ENCODE data around the gene UCHL5.
"Not testable (repeated sequence)": the region's sequence is repeated elsewhere in the genome, so short reads cannot be mapped to it uniquely, and the experiment has no call there.

The UCHL5 gene

GRCh38 chr1:193005785-193006184 is 53.4 kb downstream of the UCHL5 start:
- no peak for DNase-seq

DNA sequence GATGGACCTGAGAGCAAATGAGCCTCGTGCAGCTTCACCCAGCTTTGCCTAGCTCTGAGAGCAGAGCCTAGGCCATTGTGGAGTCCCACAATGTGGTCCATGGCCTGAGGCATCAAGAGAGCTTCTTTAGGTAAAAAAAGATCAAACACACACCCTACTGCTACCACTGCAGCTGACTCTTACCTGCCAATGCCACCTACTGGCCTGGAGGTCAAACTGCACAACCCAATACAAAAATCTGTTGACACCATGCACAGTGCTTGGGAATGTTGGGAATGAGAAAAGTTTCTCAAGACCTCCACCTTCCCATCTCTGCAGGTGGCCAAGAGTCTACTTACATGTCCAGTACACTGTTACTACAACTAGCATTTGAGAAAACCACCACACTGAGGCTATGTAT is 60.6 kb downstream of the UCHL5 start:
- DNase-seq, result no peak

- no peak for DNase-seq
These were observed 65.0 kb downstream of the UCHL5 start for GRCh38 chr1:192994141-192994540.

- DNase-seq, result no peak
These were observed 65.6 kb downstream of the UCHL5 start for GRCh38 chr1:192993426-192994085.

DNA sequence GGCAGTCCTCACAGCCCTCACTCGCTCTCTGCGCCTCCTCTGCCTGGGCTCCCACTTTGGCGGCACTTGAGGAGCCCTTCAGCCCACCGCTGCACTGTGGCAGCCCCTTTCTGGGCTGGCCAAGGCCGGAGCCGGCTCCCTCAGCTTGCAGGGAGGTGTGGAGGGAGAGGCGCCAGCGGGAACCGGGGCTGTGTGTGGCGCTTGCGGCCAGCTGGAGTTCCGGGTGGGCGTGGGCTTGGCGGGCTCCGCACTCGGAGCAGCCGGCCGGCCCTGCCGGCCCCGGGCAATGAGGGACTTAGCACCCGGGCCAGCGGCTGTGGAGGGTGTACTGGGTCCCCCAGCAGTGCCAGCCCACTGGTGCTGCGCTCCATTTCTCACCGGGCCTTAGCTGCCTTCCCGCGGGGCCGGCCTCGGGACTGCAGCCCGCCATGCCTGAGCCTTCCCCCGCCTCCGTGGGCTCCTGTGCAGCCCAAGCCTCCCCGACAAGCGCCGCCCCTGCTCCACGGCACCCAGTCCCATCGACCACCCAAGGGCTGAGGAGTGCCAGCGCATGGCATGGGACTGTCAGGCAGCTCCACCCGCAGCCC is 72.3 kb downstream of the UCHL5 start:
- DNase-seq, result not testable (repeated sequence)

DNA sequence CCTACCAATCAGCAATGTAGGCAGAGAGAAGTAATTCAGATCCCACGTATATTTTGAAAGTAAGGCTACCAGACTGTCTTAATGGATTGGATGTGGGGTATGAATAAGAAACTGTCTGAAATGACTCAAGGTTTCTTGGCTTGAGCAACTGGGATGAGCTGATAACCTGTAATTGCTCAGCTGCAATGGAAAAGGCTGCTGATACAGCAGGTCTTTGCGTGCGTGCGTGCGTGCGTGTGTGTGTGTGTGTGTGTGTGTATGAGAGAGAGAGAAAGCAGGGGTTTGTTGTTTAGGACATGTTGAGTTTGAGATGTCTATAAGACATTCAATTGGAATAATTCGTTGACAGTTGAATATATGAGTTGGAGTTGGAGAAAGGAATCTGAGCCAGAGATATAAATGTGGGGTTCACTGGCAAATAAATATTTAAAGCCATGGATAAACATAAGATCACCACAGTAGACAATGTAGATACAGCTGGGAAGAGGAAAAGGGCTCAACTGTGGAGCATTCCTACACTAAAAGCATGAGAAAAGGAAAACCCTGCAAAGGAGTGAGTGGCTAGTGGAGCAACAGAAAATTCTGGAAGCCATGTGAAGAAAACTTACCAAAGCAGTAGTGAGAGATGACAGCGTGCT is 72.9 kb downstream of the UCHL5 start:
- DNase-seq, result no peak

DNA sequence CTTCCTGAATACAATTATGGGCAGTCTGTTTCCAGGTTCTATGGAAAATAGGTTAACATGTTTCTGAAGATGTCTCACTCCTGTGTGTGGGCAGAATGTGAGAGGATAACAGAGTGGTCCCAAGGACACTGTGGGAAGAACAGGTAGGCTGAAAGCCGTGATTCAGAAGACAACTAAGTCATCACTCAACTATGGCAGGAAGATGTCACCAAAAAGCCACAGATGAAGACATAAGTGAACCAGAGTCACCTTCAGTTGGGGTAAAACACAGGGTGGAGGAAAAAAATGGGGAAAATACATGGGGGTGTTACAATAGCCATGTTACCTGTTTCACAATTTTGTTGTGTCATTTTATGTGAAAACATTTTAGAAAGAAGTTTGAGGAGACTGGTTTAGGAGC is 75.1 kb downstream of the UCHL5 start:
- DNase-seq, result no peak

DNA sequence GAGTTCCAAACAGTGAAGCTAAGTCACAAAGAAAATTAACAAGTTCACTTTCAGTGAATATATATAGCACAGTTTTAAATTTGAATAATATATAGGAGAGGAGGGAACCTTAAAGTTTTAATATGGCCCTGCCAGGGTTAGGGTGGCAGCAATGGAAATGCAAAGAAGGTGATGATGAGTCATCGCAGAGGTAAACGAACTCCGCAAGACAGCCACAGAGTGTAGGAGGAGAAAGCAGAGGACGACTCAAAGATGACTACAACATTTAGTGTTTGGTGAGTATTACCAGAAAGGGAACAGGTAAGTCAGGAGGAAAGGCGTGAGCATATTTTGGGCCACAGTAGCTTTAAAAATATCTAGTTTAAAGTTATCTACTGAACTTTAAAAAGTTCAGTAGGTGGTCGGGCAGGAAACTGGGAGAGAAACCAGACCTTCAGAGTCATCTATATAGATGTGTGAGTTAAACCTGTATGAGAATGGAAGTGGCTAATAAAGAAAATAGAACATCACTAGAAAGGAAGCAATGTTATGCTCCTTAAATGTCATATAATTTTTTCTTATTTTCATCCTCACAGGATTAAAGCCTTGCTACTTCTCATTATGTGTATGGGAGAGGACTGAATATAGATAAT is 75.7 kb downstream of the UCHL5 start:
- no peak for DNase-seq

DNA sequence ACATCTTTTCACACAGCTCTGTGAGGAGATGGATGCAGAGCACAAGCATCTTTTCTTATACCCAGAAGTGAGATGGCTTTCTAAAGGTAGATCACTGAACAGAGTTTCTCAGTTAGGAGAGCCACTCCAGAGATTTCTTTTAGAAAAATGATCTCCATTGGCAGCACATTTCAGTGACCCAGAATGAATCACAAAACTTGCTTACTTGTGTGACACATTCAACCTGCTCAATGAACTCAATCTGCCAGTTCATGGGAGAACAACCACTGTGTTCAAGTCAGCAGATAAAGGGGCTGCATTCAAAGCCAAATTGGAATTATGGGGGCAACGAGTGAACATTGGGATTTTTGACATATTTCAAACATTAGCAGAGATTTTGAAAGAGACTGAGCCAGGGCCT is 78.3 kb downstream of the UCHL5 start:
- no peak for DNase-seq

DNA sequence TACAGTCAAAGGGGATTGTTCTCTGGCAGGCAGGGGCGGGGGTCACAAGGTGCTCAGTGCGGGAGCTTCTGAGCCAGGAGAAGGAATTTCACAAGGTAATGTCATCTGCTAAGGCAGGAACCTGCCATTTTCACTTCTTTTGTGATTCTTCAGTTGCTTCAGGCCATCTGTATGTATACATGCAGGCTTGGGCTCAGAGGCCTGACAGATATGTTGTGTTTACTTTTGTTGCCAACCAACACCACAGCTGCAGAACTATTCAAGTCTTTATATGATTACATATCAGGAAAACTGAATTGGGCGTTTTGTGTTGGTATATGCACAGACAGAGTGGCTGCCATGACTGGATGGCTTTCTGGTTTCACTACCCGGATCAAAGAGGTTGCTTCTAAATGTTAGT is 78.8 kb downstream of the UCHL5 start:
- not testable (repeated sequence) for DNase-seq

GRCh38 chr1:192979542-192979941 is 79.6 kb downstream of the UCHL5 start:
- DNase-seq, result no peak

DNA sequence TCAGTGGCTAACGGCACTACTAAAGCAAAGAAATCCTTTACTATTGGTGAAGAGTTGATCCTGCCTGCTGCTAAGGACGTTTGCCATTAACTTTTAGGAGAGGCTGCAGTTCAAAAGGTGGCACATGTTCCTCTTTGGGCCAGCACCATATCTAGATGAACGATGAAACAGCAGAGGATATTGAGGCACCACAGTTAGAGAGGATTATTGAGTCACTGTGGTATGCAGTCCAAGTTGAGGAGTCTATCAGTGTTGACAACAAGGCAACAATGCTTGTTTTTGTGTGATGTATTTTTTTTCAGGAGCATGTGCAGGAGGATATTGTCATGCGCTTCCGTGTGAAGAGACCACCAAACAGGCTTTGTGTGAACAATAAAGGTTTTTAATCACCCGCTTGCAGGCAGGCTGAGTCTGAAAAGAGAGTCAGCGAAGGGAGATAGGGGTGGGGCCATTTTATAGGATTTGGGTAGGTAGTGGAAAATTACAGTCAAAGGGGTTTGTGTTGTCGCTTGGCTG is 80.9 kb downstream of the UCHL5 start:
- DNase-seq, result no peak

DNA sequence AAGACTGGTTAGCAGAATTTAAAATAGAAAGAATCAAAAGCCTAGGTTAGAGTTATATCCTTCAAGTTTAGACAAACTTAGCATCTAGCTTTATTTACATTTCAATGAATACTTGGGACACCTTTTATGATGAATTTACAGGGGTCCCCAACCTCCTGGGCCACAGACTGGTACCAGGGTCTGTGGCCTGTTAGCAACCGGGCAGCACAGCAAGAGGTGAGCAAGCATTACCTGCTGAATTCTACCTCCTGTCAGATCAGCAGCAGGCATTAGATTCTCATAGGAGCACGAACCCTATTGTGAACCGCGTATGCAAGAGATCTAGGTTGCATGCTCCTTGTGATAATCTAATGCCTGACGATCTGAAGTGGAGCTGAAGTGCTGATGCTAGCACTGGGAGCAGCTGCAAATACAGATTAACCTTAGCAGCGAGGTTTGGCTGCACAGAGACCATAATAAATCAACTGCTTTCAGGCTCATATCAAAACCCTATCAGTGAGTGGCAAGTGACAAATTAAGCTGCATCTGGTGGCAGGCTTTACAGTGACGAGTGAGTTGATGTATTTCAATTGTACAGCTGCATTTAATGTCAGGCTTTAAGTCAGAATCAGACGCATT is 82.0 kb downstream of the UCHL5 start:
- no peak for DNase-seq

GRCh38 chr1:192976576-192976975 is 82.6 kb downstream of the UCHL5 start:
- DNase-seq, result no peak

DNA sequence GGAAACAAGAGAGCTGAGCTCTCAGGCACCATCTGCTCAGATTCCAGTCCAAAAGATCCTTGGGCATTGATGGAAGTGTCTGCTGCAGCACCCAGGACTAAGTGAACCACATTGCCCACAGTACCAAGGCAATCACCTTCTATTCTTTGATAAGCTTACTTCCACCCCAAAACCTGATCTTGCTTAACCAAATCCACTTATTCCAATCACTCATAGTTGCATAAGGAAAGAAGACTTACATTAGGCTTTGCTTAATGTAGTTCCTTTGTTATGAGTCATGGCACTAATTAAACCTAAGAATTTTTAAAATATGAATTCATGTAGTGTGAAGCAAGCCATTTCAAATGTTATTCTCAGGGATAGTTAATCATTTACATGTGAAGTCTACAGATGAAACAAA is 84.5 kb downstream of the UCHL5 start:
- DNase-seq, result no peak

DNA sequence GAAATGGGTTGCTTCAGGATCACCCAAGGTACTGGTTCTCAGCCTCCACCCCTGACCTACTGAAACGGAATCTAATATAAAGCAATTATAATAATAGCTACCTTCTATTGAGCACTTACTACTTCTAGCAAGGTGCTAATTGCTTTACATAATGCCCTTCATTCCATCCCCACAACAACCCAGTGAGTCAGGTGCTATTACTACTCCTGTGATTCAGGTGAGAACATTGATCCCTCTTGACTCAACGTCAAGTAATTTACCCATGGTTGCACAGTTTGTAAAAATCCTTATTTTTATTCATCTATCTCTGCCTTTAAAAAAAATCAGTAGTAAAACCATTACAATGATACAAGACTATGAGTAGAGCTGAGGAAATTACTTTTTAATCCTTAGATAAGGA is 85.2 kb downstream of the UCHL5 start:
- DNase-seq, result no peak

DNA sequence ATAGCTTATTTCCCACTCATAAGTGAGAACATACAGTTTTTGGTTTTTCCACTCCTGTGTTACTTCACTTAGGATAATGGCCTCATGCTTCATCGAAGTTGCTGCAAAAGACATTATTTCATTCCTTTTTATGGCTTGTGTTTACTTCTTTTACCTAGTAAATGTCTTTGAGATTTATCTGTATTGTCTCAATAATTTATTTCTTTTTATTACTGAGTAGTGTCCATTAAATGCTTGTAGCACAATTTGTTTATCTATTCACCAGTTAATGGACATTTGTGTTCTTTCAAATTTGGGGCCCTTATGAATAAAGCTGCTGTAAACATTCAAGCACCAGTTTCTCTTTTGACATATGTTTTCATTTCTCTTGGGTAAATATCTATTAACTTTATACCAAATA is 86.0 kb downstream of the UCHL5 start:
- no peak for DNase-seq

GRCh38 chr1:192969091-192969490 is 90.1 kb downstream of the UCHL5 start:
- DNase-seq, result no peak

DNA sequence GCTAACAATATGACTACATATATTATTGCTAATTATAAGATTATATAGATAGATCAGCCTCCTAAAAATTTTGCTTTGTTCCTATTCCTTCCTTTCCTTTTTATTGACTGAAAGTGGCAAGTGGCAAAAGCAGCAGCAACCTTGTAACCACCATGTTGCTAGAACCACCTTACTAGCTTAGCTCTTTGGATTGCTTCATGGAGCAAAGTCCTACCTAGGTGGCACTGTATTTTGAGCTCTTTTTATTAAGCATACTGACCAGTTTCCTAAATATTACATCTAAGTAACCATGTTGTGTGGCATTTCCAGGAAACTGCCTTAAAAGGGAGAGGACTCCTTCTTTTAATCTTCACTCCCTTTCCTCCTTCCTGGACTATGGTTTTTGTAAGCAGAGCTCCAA is 90.8 kb downstream of the UCHL5 start:
- DNase-seq, result no peak

- DNase-seq, result no peak
These were observed 91.3 kb downstream of the UCHL5 start for GRCh38 chr1:192967901-192968300.

- DNase-seq, result no peak
These were observed 91.8 kb downstream of the UCHL5 start for GRCh38 chr1:192967211-192967877.

GRCh38 chr1:192966073-192966472 is 93.1 kb downstream of the UCHL5 start:
- no peak for DNase-seq

GRCh38 chr1:192962901-192963300 is 96.3 kb downstream of the UCHL5 start:
- no peak for DNase-seq

Data from activated CD8-positive, alpha-beta memory T cell treated with anti-CD3 and anti-CD28 coated beads for 24 hours (primary cell).